Glomerular visceral epithelial cell (primary cell): ENCODE measurements around the gene EPG5.

Experiments
- DNase-seq: peaks from one replicate; pipeline ENCODE4 v3.0.0-alpha.2; 2016; ENCODE audit errors: extremely low spot score

Gene EPG5

GRCh38 chr18:45916302-45916701 lies 50.8 kb downstream of the EPG5 start:
- DNase-seq: no peak

- DNase-seq: no peak
These were observed 53.9 kb downstream of the EPG5 start for GRCh38 chr18:45913276-45913675.

GRCh38 chr18:45910405-45911023 lies 56.6 kb downstream of the EPG5 start:
- DNase-seq: peak; percentile 46

GRCh38 chr18:45901654-45902210 lies 65.4 kb downstream of the EPG5 start:
- DNase-seq: no peak

GRCh38 chr18:45900623-45901022 lies 66.5 kb downstream of the EPG5 start:
- DNase-seq: no peak

GRCh38 chr18:45896991-45897390 lies 70.1 kb downstream of the EPG5 start:
- no peak for DNase-seq

- DNase-seq: no peak
These were observed 70.7 kb downstream of the EPG5 start for GRCh38 chr18:45896452-45896851.

- no peak for DNase-seq
These were observed 71.8 kb downstream of the EPG5 start for GRCh38 chr18:45895339-45895738.

- no peak for DNase-seq
These were observed 72.3 kb downstream of the EPG5 start for GRCh38 chr18:45894818-45895217.

GRCh38 chr18:45891806-45892205 lies 75.3 kb downstream of the EPG5 start:
- DNase-seq: no peak

- no peak for DNase-seq
These were observed 76.5 kb downstream of the EPG5 start for GRCh38 chr18:45890606-45891005.

GRCh38 chr18:45889419-45890064 lies 77.6 kb downstream of the EPG5 start:
- no peak for DNase-seq

- no peak for DNase-seq
These were observed 79.5 kb downstream of the EPG5 start for GRCh38 chr18:45887585-45887984.

GRCh38 chr18:45880876-45881558 lies 86.1 kb downstream of the EPG5 start:
- DNase-seq: no peak

- peak; percentile 67 for DNase-seq
These were observed 87.2 kb downstream of the EPG5 start for GRCh38 chr18:45879681-45880655.

GRCh38 chr18:45877403-45877802 lies 89.7 kb downstream of the EPG5 start:
- DNase-seq: no peak

GRCh38 chr18:45876161-45876560 lies 91.0 kb downstream of the EPG5 start:
- no peak for DNase-seq

- DNase-seq: no peak
These were observed 92.5 kb downstream of the EPG5 start for GRCh38 chr18:45874491-45875184.

GRCh38 chr18:45871431-45872084 lies 95.6 kb downstream of the EPG5 start:
- DNase-seq: no peak

GRCh38 chr18:45870419-45870818 lies 96.7 kb downstream of the EPG5 start:
- DNase-seq: no peak

GRCh38 chr18:45865466-45865865 lies 101.7 kb downstream of the EPG5 start:
- no peak for DNase-seq
